Measurements from ENCODE around the gene PHKB. TPM values are rescaled to one million over a fixed set of nuclear protein-coding genes. Genes with fewer than 3 reads are reported as not detected.

PHKB gene
- total and polyA plus RNA-seq, 2 of the 8 experiments (the other 6 are each of a cell fraction or from before 2014, with no cell fraction given): 18.6 to 38.3 TPM

GRCh38 chr16:47693226-47693625 is 232.1 kb downstream of the PHKB start:
- no peak overlapping the region for H2BK120ac ChIP-seq (replicated peaks; ENCODE audit: low read depth, low read length)
- no peak overlapping the region for H3K56ac ChIP-seq (replicated peaks; ENCODE audit: insufficient read length, low read depth, low read length)
- no peak overlapping the region for H4K5ac ChIP-seq (ENCODE audit: insufficient read length, low read depth, low read length)
- no peaks in the 10 kb centered on the region for H3K9me3 ChIP-seq (ENCODE audit: insufficient read depth in 2 of 2, low read depth in 1 of 2, low read length in 1 of 2)
- no peak overlapping the region for H2BK20ac ChIP-seq (ENCODE audit: low read length)
- peaks cover 0 to 3% (median 0%) of the 10 kb centered on the region in 4 experiments; a peak in 2 of 8 replicates for H3K36me3 ChIP-seq (ENCODE audit: control insufficient read depth in 2 of 4, insufficient read depth in 4 of 4, low read length in 3 of 4)
- FAIRE-seq (no peak), DNase-seq (ENCODE audit: low read depth in 1 of 2, low spot score in 2 of 2) (no peak)
- no peak overlapping the region for H3K4me3 ChIP-seq (ENCODE audit: extremely low read depth in 1 of 4, insufficient read depth in 2 of 4, low read depth in 3 of 4, low read length in 4 of 4)
- no peaks in the 10 kb centered on the region for H3K4me1 ChIP-seq (replicated peaks in 1 of 4; ENCODE audit: control insufficient read depth in 3 of 4, insufficient read depth in 4 of 4, low read length in 3 of 4)
- no peak overlapping the region for H2BK15ac ChIP-seq (ENCODE audit: low read length)
- no peaks in the 10 kb centered on the region for H4K20me1 ChIP-seq (replicated peaks in 1 of 2; ENCODE audit: control insufficient read depth in 1 of 2, insufficient read depth in 2 of 2, low read length in 2 of 2)
- H3K18ac ChIP-seq (ENCODE audit: extremely low read depth, low read length): no peak overlapping the region
- H3K9ac ChIP-seq (replicated peaks in 1 of 4; ENCODE audit: extremely low read depth in 1 of 4, low read depth in 3 of 4, low read length in 3 of 4): no peak overlapping the region
- no peak overlapping the region for H3K4me2 ChIP-seq (ENCODE audit: insufficient read depth in 1 of 2, low read depth in 2 of 2, low read length in 2 of 2)
- no peaks in the 10 kb centered on the region for H3K79me1 ChIP-seq (ENCODE audit: low read depth, low read length)
- ChIA-PET POLR2A (ENCODE audit: partially characterized antibody) (no interaction called here), CTCF (ENCODE audit: partially characterized antibody) (interaction anchor here (1.2 kb wide), 1 partner anchor 27 kb away, joined by 3 read pairs; no protein-coding TSS in a partner anchor)
- no peak overlapping the region for H2AK5ac ChIP-seq (ENCODE audit: low read depth, low read length)
- WGBS, 2 experiments (ENCODE audit: extremely low coverage in 1 of 2, insufficient coverage in 1 of 2, insufficient read length in 1 of 2, insufficient replicate concordance in 2 of 2, low coverage in 1 of 2, low lambda C conversion rate in 2 of 2, missing lambda C conversion rate in 1 of 2): 94% methylated on average over 9 of the region's 9 CpGs; no CpG with 5 or more reads in 1 of the 2 experiments
- no peak overlapping the region for H4K91ac ChIP-seq (replicated peaks; ENCODE audit: insufficient read length, low read length)
- H3K79me2 ChIP-seq (ENCODE audit: control insufficient read depth in 1 of 2, insufficient read depth in 2 of 2, low read length in 2 of 2): no peaks in the 10 kb centered on the region
- no peak overlapping the region for H2BK12ac ChIP-seq (ENCODE audit: low read depth, low read length)
- no peak overlapping the region for H2BK5ac ChIP-seq (ENCODE audit: low read depth, low read length)
- H2AFZ ChIP-seq (ENCODE audit: low read length): no peak overlapping the region
- H3K14ac ChIP-seq (ENCODE audit: insufficient read length): no peak overlapping the region
- no peak overlapping the region for H3K4ac ChIP-seq (replicated peaks; ENCODE audit: insufficient read length, low read depth, low read length)
- H4K8ac ChIP-seq (ENCODE audit: extremely low read depth, insufficient read depth, low read length): no peak overlapping the region
- no peaks in the 10 kb centered on the region for H3K23me2 ChIP-seq (ENCODE audit: low read depth, low read length)
- no peak overlapping the region for H3K23ac ChIP-seq (ENCODE audit: insufficient read length)
- no peak overlapping the region for H3K27ac ChIP-seq (ENCODE audit: low read depth, low read length)
- H3K27me3 ChIP-seq (replicated peaks in 1 of 4; ENCODE audit: control insufficient read depth in 3 of 4, extremely low read depth in 1 of 4, insufficient read depth in 3 of 4, low read length in 3 of 4): no peaks in the 10 kb centered on the region
- TF ChIP-seq EP300 (IDR thresholded peaks at IDR 0.05; ENCODE audit: borderline replicate concordance in 1 of 2, low read depth in 2 of 2, low read length in 2 of 2) (no peak), KDM4A (IDR thresholded peaks at IDR 0.05; ENCODE audit: low read depth, low read length, severe bottlenecking) (no peak), CREB1 (IDR thresholded peaks at IDR 0.05) (no peak), JUND (IDR thresholded peaks at IDR 0.05; ENCODE audit: low read length) (no peak), RNF2 (IDR thresholded peaks at IDR 0.05; ENCODE audit: borderline replicate concordance, low read depth, low read length, missing control alignments, poor library complexity, severe bottlenecking) (no peak), CHD1 (IDR thresholded peaks at IDR 0.05; ENCODE audit: low read depth, low read length) (no peak), POLR2A (IDR thresholded peaks at IDR 0.05; ENCODE audit: control extremely low read depth in 1 of 2, low read depth in 2 of 2, low read length in 2 of 2) (no peak), E2F6 (IDR thresholded peaks at IDR 0.05) (no peak)

Measured in H1 (cell line).